GM12865 (cell line): ENCODE measurements around the gene SELENOO.
"Not testable (repeated sequence)": the region's sequence is repeated elsewhere in the genome, so short reads cannot be mapped to it uniquely, and the experiment has no call there.

Experiments
- DNase-seq: peaks from one replicate; pipeline ENCODE4 v3.0.0; 2010; ENCODE audit warnings: low read depth
- H3K4me3 ChIP-seq: 2 replicates; pipeline ENCODE4 v1.5.1; 2011; ENCODE audit warnings: mild to moderate bottlenecking, low read depth, low read length, control low read depth
- CTCF ChIP-seq: IDR thresholded peaks from 2 replicates; pipeline ENCODE4 v1.5.1; 2011; ENCODE audit warnings: low read length, control low read depth, low read depth, inconsistent platforms; ENCODE audit not compliant: insufficient read depth; ENCODE audit errors: missing control alignments

Gene SELENOO

GRCh38 chr22:50160947-50161346, 39.9 kb upstream of the SELENOO start:
- DNase-seq = no peak
- no peak for TF ChIP-seq CTCF
- no peak overlapping the region for H3K4me3 ChIP-seq

- TF ChIP-seq CTCF = no peak
- H3K4me3 ChIP-seq = no peak overlapping the region
- DNase-seq = no peak
Observed at GRCh38 chr22:50161508-50162390, 39.1 kb upstream of the SELENOO start.

- no peak for TF ChIP-seq CTCF
Observed at GRCh38 chr22:50162391-50162956, 38.3 kb upstream of the SELENOO start.

GRCh38 chr22:50165436-50166123, 35.2 kb upstream of the SELENOO start:
- DNase-seq = no peak
- no peak for TF ChIP-seq CTCF
- H3K4me3 ChIP-seq = no peak overlapping the region

More at GRCh38 chr22:50162391-50162956, 38.3 kb upstream of the SELENOO start:
- H3K4me3 ChIP-seq = no peak overlapping the region
- no peak for DNase-seq

GRCh38 chr22:50167689-50168489, 32.9 kb upstream of the SELENOO start:
- no peak for DNase-seq
- TF ChIP-seq CTCF = no peak

GRCh38 chr22:50168490-50169180, 32.2 kb upstream of the SELENOO start:
- not testable (repeated sequence) for DNase-seq, H3K4me3 ChIP-seq

More at GRCh38 chr22:50167689-50168489, 32.9 kb upstream of the SELENOO start:
- H3K4me3 ChIP-seq = no peak overlapping the region
